ENCODE results near the gene DLGAP1.

DNA sequence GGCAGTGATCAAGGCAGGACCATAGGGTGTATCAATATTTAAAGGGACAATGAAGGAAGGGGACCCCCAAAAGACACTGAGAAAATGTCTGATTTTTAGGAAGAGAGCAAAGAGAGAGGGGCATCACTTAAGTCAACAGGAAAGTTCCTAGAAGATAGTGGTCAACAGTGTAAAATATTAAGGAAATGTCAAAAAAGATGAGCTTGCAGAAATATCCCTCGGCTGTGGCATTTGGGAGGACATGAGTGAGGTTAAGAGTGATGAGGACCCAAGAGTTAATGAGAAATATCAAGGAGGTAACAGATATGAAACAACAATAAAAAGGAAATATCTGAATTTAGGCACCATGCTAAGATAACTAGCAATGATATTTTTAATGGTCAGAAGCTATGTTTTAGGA is 665.6 kb downstream of the DLGAP1 start:
- no peak for TF ChIP-seq POLR2AphosphoS5 (IDR thresholded peaks at IDR 0.05; ENCODE audit: low read depth)
- TF ChIP-seq, protein P1, sequence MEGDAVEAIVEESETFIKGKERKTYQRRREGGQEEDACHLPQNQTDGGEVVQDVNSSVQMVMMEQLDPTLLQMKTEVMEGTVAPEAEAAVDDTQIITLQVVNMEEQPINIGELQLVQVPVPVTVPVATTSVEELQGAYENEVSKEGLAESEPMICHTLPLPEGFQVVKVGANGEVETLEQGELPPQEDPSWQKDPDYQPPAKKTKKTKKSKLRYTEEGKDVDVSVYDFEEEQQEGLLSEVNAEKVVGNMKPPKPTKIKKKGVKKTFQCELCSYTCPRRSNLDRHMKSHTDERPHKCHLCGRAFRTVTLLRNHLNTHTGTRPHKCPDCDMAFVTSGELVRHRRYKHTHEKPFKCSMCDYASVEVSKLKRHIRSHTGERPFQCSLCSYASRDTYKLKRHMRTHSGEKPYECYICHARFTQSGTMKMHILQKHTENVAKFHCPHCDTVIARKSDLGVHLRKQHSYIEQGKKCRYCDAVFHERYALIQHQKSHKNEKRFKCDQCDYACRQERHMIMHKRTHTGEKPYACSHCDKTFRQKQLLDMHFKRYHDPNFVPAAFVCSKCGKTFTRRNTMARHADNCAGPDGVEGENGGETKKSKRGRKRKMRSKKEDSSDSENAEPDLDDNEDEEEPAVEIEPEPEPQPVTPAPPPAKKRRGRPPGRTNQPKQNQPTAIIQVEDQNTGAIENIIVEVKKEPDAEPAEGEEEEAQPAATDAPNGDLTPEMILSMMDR (IDR thresholded peaks at IDR 0.05; ENCODE audit: insufficient read depth, low read length), result no peak

All from HL-60 (cell line).